ENCODE measurements around the gene CTRB1.

DNA sequence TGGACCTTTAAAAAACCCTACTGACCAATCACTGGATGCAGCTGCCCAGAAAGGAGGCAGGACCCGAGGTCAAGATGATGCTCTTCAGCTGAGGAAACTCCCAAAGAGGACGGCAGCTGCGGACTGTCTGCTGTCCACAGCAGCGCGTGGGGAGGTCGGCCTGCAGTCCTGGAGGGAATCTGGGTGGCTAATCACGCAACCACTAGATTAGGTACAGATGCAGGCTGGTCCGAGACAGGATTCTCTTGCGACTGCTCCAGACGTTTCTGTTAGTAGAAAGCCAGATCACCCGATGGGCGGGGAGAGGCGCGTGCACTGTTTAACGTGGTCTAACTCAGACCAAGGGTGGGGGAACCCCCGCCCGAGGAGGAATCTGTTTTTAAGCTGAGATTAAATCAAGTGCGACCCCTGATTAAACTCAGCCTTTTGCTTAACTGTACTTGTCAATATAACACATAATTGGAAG, 20.6 kb upstream of the CTRB1 start:
- TF ChIP-seq, protein P1, sequence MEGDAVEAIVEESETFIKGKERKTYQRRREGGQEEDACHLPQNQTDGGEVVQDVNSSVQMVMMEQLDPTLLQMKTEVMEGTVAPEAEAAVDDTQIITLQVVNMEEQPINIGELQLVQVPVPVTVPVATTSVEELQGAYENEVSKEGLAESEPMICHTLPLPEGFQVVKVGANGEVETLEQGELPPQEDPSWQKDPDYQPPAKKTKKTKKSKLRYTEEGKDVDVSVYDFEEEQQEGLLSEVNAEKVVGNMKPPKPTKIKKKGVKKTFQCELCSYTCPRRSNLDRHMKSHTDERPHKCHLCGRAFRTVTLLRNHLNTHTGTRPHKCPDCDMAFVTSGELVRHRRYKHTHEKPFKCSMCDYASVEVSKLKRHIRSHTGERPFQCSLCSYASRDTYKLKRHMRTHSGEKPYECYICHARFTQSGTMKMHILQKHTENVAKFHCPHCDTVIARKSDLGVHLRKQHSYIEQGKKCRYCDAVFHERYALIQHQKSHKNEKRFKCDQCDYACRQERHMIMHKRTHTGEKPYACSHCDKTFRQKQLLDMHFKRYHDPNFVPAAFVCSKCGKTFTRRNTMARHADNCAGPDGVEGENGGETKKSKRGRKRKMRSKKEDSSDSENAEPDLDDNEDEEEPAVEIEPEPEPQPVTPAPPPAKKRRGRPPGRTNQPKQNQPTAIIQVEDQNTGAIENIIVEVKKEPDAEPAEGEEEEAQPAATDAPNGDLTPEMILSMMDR (IDR thresholded peaks at IDR 0.05; ENCODE audit: poor library complexity), result no peak
- TF ChIP-seq EZH2 (IDR thresholded peaks at IDR 0.05; ENCODE audit: borderline replicate concordance), result no peak

Measured in hepatocyte (in vitro differentiated cells).